Measurements from ENCODE around the gene IGSF9B.

GRCh38 chr11:134001088-134001487 lies 44.3 kb upstream of the IGSF9B start:
- no peak for TF ChIP-seq CTCF (IDR thresholded peaks at IDR 0.05; ENCODE audit: low read depth, low read length)
- no peak for TF ChIP-seq EZH2phosphoT487 (IDR thresholded peaks at IDR 0.05; ENCODE audit: low read depth)

Measured in OCI-LY3 (cell line).